Keratinocyte (primary cell): Measurements from ENCODE around the gene ZNRD2. TPM values are rescaled to one million over a fixed set of nuclear protein-coding genes. Genes with fewer than 3 reads are reported as not detected.

Source experiments
- DNase-seq: peaks from one replicate; pipeline ENCODE4 v3.0.0-alpha.2; 2011; ENCODE audit warnings: low read depth, missing footprints, low spot score
- FAIRE-seq: peaks from 2 replicates; lab custom pipeline; 2011; peaks lifted over from hg19 to GRCh38; lab: Jason Lieb, UNC
- H2AFZ ChIP-seq: 2 replicates; pipeline ENCODE4 v1.6.0; 2012; ENCODE audit warnings: low read length, control low read depth, inconsistent platforms; ENCODE audit not compliant: control insufficient read depth
- H3K27ac ChIP-seq: 2 replicates; pipeline ENCODE4 v1.5.1; 2011; ENCODE audit warnings: low read length; ENCODE audit not compliant: control insufficient read depth, insufficient read depth
- H3K27me3 ChIP-seq: 3 replicates; pipeline ENCODE4 v1.6.0; 2011; ENCODE audit warnings: low read length; ENCODE audit not compliant: control insufficient read depth, insufficient read depth; ENCODE audit errors: extremely low read depth
- H3K36me3 ChIP-seq, 2 experiments: 2 replicates in 1 of 2; 3 replicates in 1 of 2; pipeline ENCODE4 v1.5.1; 2011; ENCODE audit warnings: low read length in 2 of 2, mild to moderate bottlenecking in 1 of 2; ENCODE audit not compliant: control insufficient read depth in 2 of 2, insufficient read depth in 2 of 2; ENCODE audit errors: extremely low read depth in 1 of 2
- H3K4me1 ChIP-seq: 3 replicates; pipeline ENCODE4 v1.5.1; 2011; ENCODE audit warnings: low read length; ENCODE audit not compliant: control insufficient read depth, insufficient read depth; ENCODE audit errors: extremely low read depth
- H3K4me2 ChIP-seq: 3 replicates; pipeline ENCODE4 v1.6.0; 2011; ENCODE audit warnings: low read depth, low read length; ENCODE audit not compliant: control insufficient read depth, insufficient read depth; ENCODE audit errors: extremely low read depth
- H3K4me3 ChIP-seq, 3 experiments: fragments of 200-600 bp in 1 of 3; sonication (generic) in 1 of 3; 2 replicates in 2 of 3; 3 replicates in 1 of 3; pipeline ENCODE4 v1.5.1; 2011 to 2016; ENCODE audit warnings: low read length in 3 of 3, mild to moderate bottlenecking in 3 of 3, control low read depth in 2 of 3, inconsistent platforms in 1 of 3, low read depth in 1 of 3, mixed read lengths in 1 of 3, mixed run types in 1 of 3, moderate library complexity in 1 of 3; ENCODE audit not compliant: control insufficient read depth in 2 of 3, insufficient read depth in 2 of 3; ENCODE audit errors: extremely low read depth in 1 of 3
- H3K79me2 ChIP-seq: 2 replicates; pipeline ENCODE4 v1.6.0; 2012; ENCODE audit warnings: low read length; ENCODE audit not compliant: control insufficient read depth, insufficient read depth
- H3K9ac ChIP-seq: 3 replicates; pipeline ENCODE4 v1.6.0; 2011; ENCODE audit warnings: low read length; ENCODE audit not compliant: control insufficient read depth, insufficient read depth; ENCODE audit errors: extremely low read depth
- H3K9me1 ChIP-seq: 3 replicates; pipeline ENCODE4 v1.6.0; 2011; ENCODE audit warnings: low read length; ENCODE audit not compliant: control insufficient read depth, insufficient read depth; ENCODE audit errors: extremely low read depth
- H3K9me3 ChIP-seq: 2 replicates; pipeline ENCODE4 v1.5.1; 2012; ENCODE audit warnings: low read depth, low read length; ENCODE audit not compliant: control insufficient read depth
- H4K20me1 ChIP-seq: 3 replicates; pipeline ENCODE4 v1.6.0; 2011; ENCODE audit warnings: low read length; ENCODE audit not compliant: control insufficient read depth, insufficient read depth; ENCODE audit errors: extremely low read depth
- EZH2 ChIP-seq: IDR thresholded peaks from one replicate; pipeline ENCODE4 v1.6.1; 2012; ENCODE audit warnings: inconsistent platforms, mild to moderate bottlenecking, low read length, moderate library complexity
- dilution Hi-C: fragments of 300-500 bp; cut with MboI; formaldehyde crosslinking; loops from one replicate; pipeline ENCODE4 v1.7.0; 2020; ENCODE audit warnings: low sequenced_read_pairs; ENCODE audit not compliant: extremely low pct_ligation_motif_present
- polyA plus RNA-seq, 5 experiments: library from polyadenylated mRNA; depleted of rRNA in 3 of 5; stranded (reverse) in 3 of 5; stranded (forward) in 1 of 5; unstranded in 1 of 5; fragments of >200 nt; gene quantifications; 1 replicate in 1 of 5; 2 replicates in 3 of 5; 3 replicates in 1 of 5; pipeline versions ENCODE4 v1.2.1 to v1.2.3, GENCODE V29; 2011 to 2012; ENCODE audit warnings: missing spikeins in 2 of 5, low read depth in 1 of 5, low replicate concordance in 1 of 5
- TF ChIP-seq, protein P1 (sequence below), 3 experiments: IDR thresholded peaks in 1 of 3; conservative IDR thresholded peaks in 1 of 3; optimal IDR thresholded peaks in 1 of 3; 2 replicates in 2 of 3; 3 replicates in 1 of 3; pipeline versions ENCODE3 to v1.5.1; 2011; ENCODE audit warnings: low read length in 3 of 3, mild to moderate bottlenecking in 3 of 3, moderate library complexity in 2 of 3, control low read depth in 1 of 3, inconsistent platforms in 1 of 3; ENCODE audit not compliant: insufficient read depth in 2 of 3; ENCODE audit errors: extremely low read depth in 1 of 3

The ZNRD2 gene
- polyA plus RNA-seq, 1 donor (not counting 4 experiments of a cell fraction or from before 2014, with no cell fraction given) = 33.6 TPM

GRCh38 chr11:65538915-65539743 lies 31.1 kb upstream of the ZNRD2 start:
- dilution Hi-C loops = no loop called here
- TF ChIP-seq EZH2 = no peak
- TF ChIP-seq, protein P1, sequence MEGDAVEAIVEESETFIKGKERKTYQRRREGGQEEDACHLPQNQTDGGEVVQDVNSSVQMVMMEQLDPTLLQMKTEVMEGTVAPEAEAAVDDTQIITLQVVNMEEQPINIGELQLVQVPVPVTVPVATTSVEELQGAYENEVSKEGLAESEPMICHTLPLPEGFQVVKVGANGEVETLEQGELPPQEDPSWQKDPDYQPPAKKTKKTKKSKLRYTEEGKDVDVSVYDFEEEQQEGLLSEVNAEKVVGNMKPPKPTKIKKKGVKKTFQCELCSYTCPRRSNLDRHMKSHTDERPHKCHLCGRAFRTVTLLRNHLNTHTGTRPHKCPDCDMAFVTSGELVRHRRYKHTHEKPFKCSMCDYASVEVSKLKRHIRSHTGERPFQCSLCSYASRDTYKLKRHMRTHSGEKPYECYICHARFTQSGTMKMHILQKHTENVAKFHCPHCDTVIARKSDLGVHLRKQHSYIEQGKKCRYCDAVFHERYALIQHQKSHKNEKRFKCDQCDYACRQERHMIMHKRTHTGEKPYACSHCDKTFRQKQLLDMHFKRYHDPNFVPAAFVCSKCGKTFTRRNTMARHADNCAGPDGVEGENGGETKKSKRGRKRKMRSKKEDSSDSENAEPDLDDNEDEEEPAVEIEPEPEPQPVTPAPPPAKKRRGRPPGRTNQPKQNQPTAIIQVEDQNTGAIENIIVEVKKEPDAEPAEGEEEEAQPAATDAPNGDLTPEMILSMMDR (optimal IDR thresholded peaks at IDR 0.05 in 1 of 3, IDR thresholded peaks at IDR 0.05 in 1 of 3, conservative IDR thresholded peaks at IDR 0.05 in 1 of 3; ENCODE audit: extremely low read depth in 1 of 3, insufficient read depth in 2 of 3, low read length in 3 of 3) = no peak

DNA sequence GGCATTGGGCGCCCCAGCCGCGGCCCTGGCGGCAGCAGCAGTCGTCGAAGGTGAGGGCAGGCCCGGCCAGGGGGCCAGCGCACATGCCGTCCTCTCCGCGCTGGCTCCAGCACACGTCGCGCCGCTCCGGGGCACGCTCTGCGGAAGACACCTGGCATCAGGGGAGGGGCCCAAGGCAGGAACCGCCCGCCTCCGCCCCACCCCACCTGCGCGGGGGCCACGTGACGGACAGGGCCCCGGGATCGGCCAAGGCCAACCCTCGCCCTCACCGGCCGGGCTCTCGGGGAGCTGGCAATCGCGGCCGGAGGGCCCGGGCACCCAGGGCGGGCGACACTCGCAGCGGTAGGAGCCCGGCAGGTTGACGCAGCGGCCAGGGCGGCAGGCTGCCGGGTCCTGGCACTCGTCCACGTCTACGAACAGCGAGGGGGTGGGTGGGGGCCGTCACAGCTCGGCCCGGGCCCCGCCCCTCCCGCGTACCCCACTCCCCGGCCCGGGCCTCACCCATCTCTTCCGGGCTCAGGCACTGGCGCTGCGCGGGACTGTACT lies 30.5 kb upstream of the ZNRD2 start:
- Histone ChIP-seq H3K36me3 (peaks cover 6 to 10% of the 10 kb centered on the region in 2 experiments), H3K27me3 (no peaks in the 10 kb centered on the region), H3K9ac (peak overlapping the region; percentile 69), H4K20me1 (peaks cover 3% of the 10 kb centered on the region), H3K4me2 (peak overlapping the region; percentile 65), H3K9me1 (no peaks in the 10 kb centered on the region), H3K9me3 (no peaks in the 10 kb centered on the region), H3K4me1 (peaks cover 14% of the 10 kb centered on the region), H3K4me3 (peak overlapping the region; percentile 27 to 58 (median 42)), H3K79me2 (no peaks in the 10 kb centered on the region), H2AFZ (peak overlapping the region; percentile 11), H3K27ac (peak overlapping the region; percentile 21)
- DNase-seq (no peak), FAIRE-seq (no peak)
- dilution Hi-C loops = no loop called here
- TF ChIP-seq EZH2 = no peak
- TF ChIP-seq, protein P1 (optimal IDR thresholded peaks at IDR 0.05 in 1 of 3, IDR thresholded peaks at IDR 0.05 in 1 of 3, conservative IDR thresholded peaks at IDR 0.05 in 1 of 3; ENCODE audit: extremely low read depth in 1 of 3, insufficient read depth in 2 of 3, low read length in 3 of 3) = peak in 1 of 3 experiments; percentile 2

More at GRCh38 chr11:65538915-65539743, 31.1 kb upstream of the ZNRD2 start:
- Histone ChIP-seq H3K4me1 (peaks cover 14% of the 10 kb centered on the region), H3K27ac (no peak overlapping the region), H3K9ac (peak overlapping the region; percentile 69), H3K4me2 (peak overlapping the region; percentile 65), H3K9me3 (no peaks in the 10 kb centered on the region), H4K20me1 (peaks cover 3% of the 10 kb centered on the region), H3K79me2 (no peaks in the 10 kb centered on the region), H3K27me3 (no peaks in the 10 kb centered on the region), H3K9me1 (no peaks in the 10 kb centered on the region), H3K4me3 (peak overlapping the region in 1 of 3 experiments; percentile 58), H2AFZ (no peak overlapping the region), H3K36me3 (peaks cover 6 to 10% of the 10 kb centered on the region in 2 experiments)
- no peak for DNase-seq
- FAIRE-seq = no peak
